HG02885 (cell line): ENCODE results near the gene ZNF423.

ENCODE experiments used
- ATAC-seq: cut with Tn5 transposase; IDR thresholded peaks from one replicate; pipeline ENCODE4 v1.9.1; 2021; ENCODE audit warnings: mild to moderate bottlenecking; ENCODE audit not compliant: unreplicated experiment, poor library complexity

Gene ZNF423

GRCh38 chr16:49737541-49737940 lies 118.4 kb downstream of the ZNF423 start:
- ATAC-seq, result no peak

DNA sequence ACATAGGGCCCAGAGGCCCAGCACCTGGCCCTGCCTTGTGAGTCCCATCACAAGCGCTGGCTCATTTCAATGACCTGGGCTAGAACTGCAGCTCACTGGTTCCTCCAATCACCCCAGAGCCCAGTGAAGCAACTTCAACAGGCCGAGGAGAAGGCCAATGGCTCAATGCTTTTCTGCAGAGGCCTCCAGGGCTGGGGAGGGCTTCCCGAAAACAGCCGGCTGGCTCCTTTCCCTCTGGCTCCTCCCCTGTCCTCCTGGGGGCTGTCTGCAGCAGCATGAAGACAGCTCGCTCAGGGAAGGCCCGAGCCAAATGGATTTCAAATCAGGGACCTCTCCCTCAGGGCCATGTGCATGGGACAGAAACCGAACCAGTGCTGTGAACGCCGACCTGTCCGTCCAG lies 121.6 kb downstream of the ZNF423 start:
- ATAC-seq, result no peak

GRCh38 chr16:49733313-49734009 lies 122.5 kb downstream of the ZNF423 start:
- ATAC-seq, result no peak

DNA sequence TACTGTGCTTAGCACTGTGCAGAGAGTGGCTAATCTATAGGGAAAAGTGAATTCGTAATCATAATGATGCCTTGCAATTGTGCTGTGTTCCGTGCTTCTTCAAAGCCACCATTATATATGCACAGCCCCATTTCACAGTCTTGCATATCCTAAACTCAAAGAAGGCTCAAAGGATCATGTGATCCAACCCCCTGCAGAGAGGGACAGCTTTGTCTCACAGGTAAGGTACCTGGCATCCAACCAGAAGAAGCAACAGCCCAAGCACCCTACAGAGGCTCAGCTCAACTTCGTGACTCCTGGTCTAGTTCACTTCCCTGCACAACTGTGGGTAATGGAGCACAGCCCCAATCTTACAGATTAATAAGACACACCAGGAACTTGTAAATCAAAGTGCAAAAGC lies 124.0 kb downstream of the ZNF423 start:
- ATAC-seq, result no peak

- ATAC-seq, result no peak
Observed at GRCh38 chr16:49730772-49731171, 125.1 kb downstream of the ZNF423 start.

- ATAC-seq, result no peak
Observed at GRCh38 chr16:49727611-49728010, 128.3 kb downstream of the ZNF423 start.

- no peak for ATAC-seq
Observed at GRCh38 chr16:49726155-49726554, 129.8 kb downstream of the ZNF423 start.

- ATAC-seq, result no peak
Observed at GRCh38 chr16:49725651-49726050, 130.3 kb downstream of the ZNF423 start.

DNA sequence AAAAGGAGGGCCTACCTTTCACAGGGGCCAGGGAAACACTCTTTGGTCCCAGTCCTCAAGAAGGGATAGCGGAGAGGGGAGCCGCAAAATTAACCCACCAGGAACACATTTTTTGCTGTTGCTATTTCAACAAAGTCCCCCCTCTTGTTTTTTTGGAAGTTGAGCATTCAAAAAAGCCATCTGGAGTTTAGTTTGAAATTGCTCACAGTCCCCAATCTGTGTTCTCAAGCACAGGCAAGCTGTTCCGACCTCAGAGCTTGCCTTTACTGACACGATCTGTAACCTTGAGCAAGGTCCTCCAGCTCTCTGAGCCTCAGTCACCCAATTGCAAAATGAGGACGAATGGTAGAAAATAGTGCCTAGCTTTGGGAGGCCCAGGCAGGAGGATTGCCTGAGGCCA lies 131.1 kb downstream of the ZNF423 start:
- no peak for ATAC-seq

DNA sequence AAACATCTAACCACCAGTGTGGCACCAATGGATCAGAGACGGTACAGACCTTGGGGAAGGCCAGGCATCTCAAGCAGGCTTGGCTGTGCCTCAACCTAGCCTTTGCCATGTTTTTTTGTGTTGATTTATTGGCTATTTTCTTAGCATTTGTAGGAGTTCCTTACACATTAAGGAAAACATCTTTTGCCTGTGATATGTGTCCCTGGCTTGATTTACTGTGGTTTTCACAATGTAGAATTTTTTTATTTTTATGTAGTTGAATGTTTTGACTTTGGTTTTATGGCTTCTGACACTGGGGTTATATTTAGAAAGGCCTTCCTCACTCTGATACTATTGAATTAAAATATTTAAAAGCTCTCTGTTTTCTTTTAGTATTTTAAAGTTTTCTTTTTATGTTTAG lies 132.6 kb downstream of the ZNF423 start:
- no peak for ATAC-seq

GRCh38 chr16:49720225-49720624 lies 135.7 kb downstream of the ZNF423 start:
- ATAC-seq, result no peak

DNA sequence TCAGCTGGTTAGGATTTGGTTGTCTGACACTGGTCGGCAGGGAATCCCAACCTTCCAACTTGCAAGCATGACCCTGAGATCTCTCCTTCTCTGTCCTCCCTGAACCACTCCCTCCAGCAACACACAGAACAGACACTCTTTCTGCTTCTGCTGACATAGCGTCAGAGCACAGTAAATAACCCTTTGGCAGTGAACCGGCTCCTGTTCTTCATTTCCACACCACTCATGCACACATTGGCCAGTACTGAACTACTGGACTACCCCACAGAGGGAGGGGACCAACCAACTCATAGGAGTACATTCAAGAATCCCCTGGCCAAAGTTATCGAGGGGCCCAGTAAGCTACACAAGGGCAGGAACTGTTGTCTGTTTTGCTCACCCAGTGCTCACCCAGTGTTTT lies 138.2 kb downstream of the ZNF423 start:
- ATAC-seq, result no peak

- no peak for ATAC-seq
Observed at GRCh38 chr16:49716339-49716934, 139.5 kb downstream of the ZNF423 start.

DNA sequence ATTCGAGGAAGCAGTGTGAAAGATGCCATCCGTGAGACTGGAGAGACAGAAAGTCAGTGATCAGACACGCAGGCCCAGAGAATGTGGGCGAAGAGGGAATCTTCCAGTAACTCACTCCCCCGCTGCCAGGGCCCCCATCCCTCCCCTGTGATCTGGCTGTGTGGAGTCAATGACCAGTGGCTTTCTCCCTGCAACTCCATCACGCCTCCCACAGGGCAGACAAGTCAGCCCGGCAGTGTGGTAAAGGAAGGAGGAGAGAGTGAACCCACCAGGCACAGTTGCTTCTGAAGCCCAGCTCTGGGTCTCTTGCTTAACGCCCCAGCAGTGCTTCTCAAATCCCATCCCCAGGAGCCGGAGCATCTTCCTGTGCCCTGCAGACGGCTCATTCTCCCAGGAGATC lies 142.1 kb downstream of the ZNF423 start:
- ATAC-seq, result no peak

- no peak for ATAC-seq
Observed at GRCh38 chr16:49712542-49712941, 143.4 kb downstream of the ZNF423 start.

DNA sequence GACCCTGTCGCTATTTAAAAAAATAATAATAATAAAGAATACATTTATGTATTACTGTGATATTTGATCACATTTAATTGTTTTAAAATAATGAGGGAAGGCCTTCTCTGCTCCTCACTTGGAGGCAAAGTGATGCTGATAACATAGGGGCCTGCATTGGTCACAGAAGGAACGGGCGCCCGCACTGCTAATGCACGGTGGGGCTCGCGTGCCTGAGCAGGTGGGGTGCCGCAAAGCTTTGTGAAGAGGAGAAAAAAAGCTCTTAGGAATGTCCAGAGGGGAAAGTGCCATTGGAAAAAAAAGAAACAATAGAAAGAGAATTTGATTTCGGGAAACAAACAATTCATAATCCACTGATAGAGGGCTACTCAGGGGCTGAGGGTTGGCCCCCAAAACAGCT lies 143.8 kb downstream of the ZNF423 start:
- no peak for ATAC-seq

DNA sequence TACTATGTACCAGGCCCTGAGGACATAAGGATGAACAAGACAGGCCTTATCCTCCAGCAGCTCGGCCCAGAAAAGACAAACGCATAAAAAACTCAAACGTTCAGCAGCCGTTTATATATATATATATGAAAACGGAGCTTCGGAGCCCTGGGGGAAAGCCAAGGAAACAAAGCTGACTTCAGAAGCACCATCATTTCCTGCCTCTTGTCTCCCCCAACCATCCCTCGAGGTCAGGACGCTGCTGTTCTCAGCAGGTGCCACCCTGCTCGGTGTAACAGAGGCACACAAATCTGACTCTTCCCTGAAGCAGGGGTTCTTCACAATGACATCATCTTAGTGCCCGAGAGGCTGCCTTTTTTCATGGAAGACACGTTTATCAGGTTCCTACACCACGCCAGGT lies 146.9 kb downstream of the ZNF423 start:
- ATAC-seq, result no peak

- ATAC-seq, result no peak
Observed at GRCh38 chr16:49708491-49708890, 147.4 kb downstream of the ZNF423 start.

GRCh38 chr16:49706620-49707355 lies 149.1 kb downstream of the ZNF423 start:
- no peak for ATAC-seq

GRCh38 chr16:49704586-49705155 lies 151.2 kb downstream of the ZNF423 start:
- no peak for ATAC-seq

DNA sequence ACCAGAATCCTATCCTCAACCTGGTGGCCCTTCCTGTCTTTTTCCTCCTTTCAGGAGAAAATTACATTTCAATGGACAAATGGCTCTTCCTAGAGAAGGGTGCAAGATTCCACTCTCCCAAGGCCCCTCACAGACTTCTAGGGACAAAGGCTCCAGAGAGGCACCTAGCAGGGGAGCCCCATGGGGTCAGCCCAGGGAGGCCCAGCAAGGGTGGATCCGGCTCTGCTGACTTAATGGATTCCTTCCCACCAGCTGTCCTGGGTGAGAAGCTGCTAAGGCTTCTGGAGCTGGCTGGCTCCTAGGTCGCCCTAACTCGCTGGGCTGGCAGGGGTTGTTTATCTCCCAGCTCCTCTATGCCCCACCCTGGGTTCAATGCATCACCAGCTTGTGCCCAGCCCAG lies 152.4 kb downstream of the ZNF423 start:
- no peak for ATAC-seq
